Spinal cord (tissue), 10 donors: ENCODE measurements around the gene SNAI3. TPM values are rescaled to one million over a fixed set of nuclear protein-coding genes. Genes with fewer than 3 reads are reported as not detected.

Experiments
- DNase-seq, 6 donors: peaks; one replicate each; pipeline versions ENCODE4 v3.0.0 to v3.0.0-alpha.2; 2013 to 2015; ENCODE audit warnings: low spot score in 6 of 6, low read depth in 4 of 6
- H3K27ac ChIP-seq: one replicate; pipeline ENCODE4 v1.5.1; 2013; ENCODE audit warnings: low read depth, low read length, control low read depth
- H3K27me3 ChIP-seq: one replicate; pipeline ENCODE4 v1.6.1; 2013; ENCODE audit warnings: low read length; ENCODE audit not compliant: control insufficient read depth, insufficient read depth
- H3K36me3 ChIP-seq: one replicate; pipeline ENCODE4 v1.6.1; 2013; ENCODE audit warnings: low read length; ENCODE audit not compliant: control insufficient read depth, insufficient read depth
- H3K4me1 ChIP-seq: one replicate; pipeline ENCODE4 v1.6.1; 2013; ENCODE audit warnings: low read length; ENCODE audit not compliant: control insufficient read depth, insufficient read depth
- H3K4me3 ChIP-seq: one replicate; pipeline ENCODE4 v1.5.1; 2013; ENCODE audit warnings: low read depth, low read length, control low read depth
- H3K9me3 ChIP-seq: one replicate; pipeline ENCODE4 v1.6.1; 2013; ENCODE audit warnings: low read length; ENCODE audit not compliant: control insufficient read depth, insufficient read depth
- WGBS: methylation state at CpG from one replicate; pipeline ENCODE4 v1.1.5; 2013; ENCODE audit warnings: missing lambda C conversion rate; ENCODE audit not compliant: insufficient coverage; 5-methylcytosine and 5-hydroxymethylcytosine counted together
- polyA plus RNA-seq, 2 donors: library from polyadenylated mRNA; unstranded; fragments of 120-200 nt; gene quantifications; one replicate each; pipeline ENCODE4 v1.2.1, GENCODE V29; 2013; ENCODE audit not compliant: insufficient read length in 2 of 2
- total RNA-seq, 2 donors: library from RNA; depleted of rRNA in 1 of 2; stranded (reverse); fragments of 120-200 nt in 1 of 2; fragments of >200 nt in 1 of 2; gene quantifications; one replicate each; pipeline versions ENCODE4 v1.2.3 to v1.2.4, GENCODE V29; 2013 to 2014
- donor health status: healthy.

SNAI3 gene
- total and polyA plus RNA-seq, 4 donors, result 0.30 to 2.2 (median 1.3) TPM

- WGBS, result 65% methylated on average over 14 of the region's 15 CpGs
- Histone ChIP-seq H3K9me3 (no peaks in the 10 kb centered on the region), H3K36me3 (no peaks in the 10 kb centered on the region), H3K27me3 (peaks cover 61% of the 10 kb centered on the region), H3K4me3 (no peak overlapping the region), H3K4me1 (peaks cover 30% of the 10 kb centered on the region), H3K27ac (no peak overlapping the region)
- no peak for DNase-seq
Measured at GRCh38 chr16:88684569-88685155, 1.6 kb downstream of the SNAI3 start.

- no peak overlapping the region for H3K4me3 ChIP-seq
- peaks cover 50% of the 10 kb centered on the region for H3K27me3 ChIP-seq
- H3K4me1 ChIP-seq, result peaks cover 36% of the 10 kb centered on the region
- DNase-seq, result peak in 1 of 6 donors; percentile 25
- no peaks in the 10 kb centered on the region for H3K9me3 ChIP-seq
- WGBS, result 48% methylated on average over 21 of the region's 21 CpGs
- H3K27ac ChIP-seq, result no peak overlapping the region
- peaks cover 3% of the 10 kb centered on the region for H3K36me3 ChIP-seq
Measured at GRCh38 chr16:88681709-88682451, 4.4 kb downstream of the SNAI3 start.

- Histone ChIP-seq H3K27ac (no peak overlapping the region), H3K27me3 (peaks cover 45% of the 10 kb centered on the region), H3K9me3 (no peaks in the 10 kb centered on the region), H3K4me1 (peaks cover 30% of the 10 kb centered on the region), H3K36me3 (peaks cover 9% of the 10 kb centered on the region), H3K4me3 (no peak overlapping the region)
- WGBS, result 56% methylated on average over 31 of the region's 31 CpGs
- no peak for DNase-seq
Measured at GRCh38 chr16:88681084-88681680, 5.1 kb downstream of the SNAI3 start.

GRCh38 chr16:88680554-88681083 lies 5.7 kb downstream of the SNAI3 start:
- Histone ChIP-seq H3K4me3 (no peak overlapping the region), H3K27me3 (peaks cover 39% of the 10 kb centered on the region), H3K36me3 (peaks cover 13% of the 10 kb centered on the region), H3K27ac (no peak overlapping the region), H3K4me1 (peaks cover 24% of the 10 kb centered on the region), H3K9me3 (no peaks in the 10 kb centered on the region)
- no peak for DNase-seq
- WGBS, result 79% methylated on average over 3 of the region's 5 CpGs

GRCh38 chr16:88678224-88678979 lies 7.9 kb downstream of the SNAI3 start:
- Histone ChIP-seq H3K9me3 (no peaks in the 10 kb centered on the region), H3K4me1 (peaks cover 16% of the 10 kb centered on the region), H3K36me3 (peaks cover 31% of the 10 kb centered on the region), H3K27me3 (peaks cover 18% of the 10 kb centered on the region), H3K4me3 (no peak overlapping the region), H3K27ac (no peak overlapping the region)
- 41% methylated on average over 26 of the region's 32 CpGs for WGBS
- DNase-seq, result peak in 1 of 6 donors; percentile 9

GRCh38 chr16:88677721-88678120 lies 8.6 kb downstream of the SNAI3 start:
- Histone ChIP-seq H3K27ac (no peak overlapping the region), H3K36me3 (peaks cover 35% of the 10 kb centered on the region), H3K4me3 (no peak overlapping the region), H3K27me3 (peaks cover 18% of the 10 kb centered on the region), H3K9me3 (no peaks in the 10 kb centered on the region), H3K4me1 (peaks cover 16% of the 10 kb centered on the region)
- no peak for DNase-seq
- 47% methylated on average over 7 of the region's 13 CpGs for WGBS

GRCh38 chr16:88676502-88677242 lies 9.6 kb downstream of the SNAI3 start:
- WGBS, result 82% methylated on average over 19 of the region's 22 CpGs
- H3K9me3 ChIP-seq, result no peaks in the 10 kb centered on the region
- no peak for DNase-seq
- H3K4me3 ChIP-seq, result no peak overlapping the region
- peaks cover 45% of the 10 kb centered on the region for H3K36me3 ChIP-seq
- H3K27me3 ChIP-seq, result peaks cover 15% of the 10 kb centered on the region
- H3K27ac ChIP-seq, result no peak overlapping the region
- peaks cover 11% of the 10 kb centered on the region for H3K4me1 ChIP-seq

GRCh38 chr16:88673716-88674379 lies 12.5 kb downstream of the SNAI3 start:
- Histone ChIP-seq H3K4me1 (peaks cover 6% of the 10 kb centered on the region), H3K27me3 (peaks cover 8% of the 10 kb centered on the region)

More at GRCh38 chr16:88673716-88674379, 12.5 kb downstream of the SNAI3 start:
- WGBS, result 91% methylated on average over 15 of the region's 19 CpGs
- no peak overlapping the region for H3K4me3 ChIP-seq
- peaks cover 48% of the 10 kb centered on the region for H3K36me3 ChIP-seq
- H3K9me3 ChIP-seq, result no peaks in the 10 kb centered on the region
- no peak for DNase-seq
- no peak overlapping the region for H3K27ac ChIP-seq
